Stimulated activated CD8-positive, alpha-beta memory T cell treated with anti-CD3 and anti-CD28 coated beads, Interleukin-7, amount 100 ng/mL, for 4 hours (primary cell): ENCODE results near the gene ASCL1.

Experiments
- DNase-seq, 2 donors: peaks; one replicate each; pipeline ENCODE4 v3.0.0-alpha.2; 2020; ENCODE audit warnings: low read depth in 2 of 2

ASCL1 gene

GRCh38 chr12:102957339-102958050 lies at the start of gene ASCL1:
Gene ASCL1, plus strand, starts transcription at chr12:102957674. Its CDS starts 571 bp downstream, at chr12:102958245.
- DNase-seq = no peak

- no peak for DNase-seq
Observed at GRCh38 chr12:102907918-102908317, 49.6 kb upstream of the ASCL1 start.

GRCh38 chr12:102910137-102910536 lies 47.3 kb upstream of the ASCL1 start:
- DNase-seq = no peak

- DNase-seq = no peak
Observed at GRCh38 chr12:102910792-102911191, 46.7 kb upstream of the ASCL1 start.

- no peak for DNase-seq
Observed at GRCh38 chr12:102911320-102911719, 46.2 kb upstream of the ASCL1 start.

GRCh38 chr12:102912258-102912657 lies 45.2 kb upstream of the ASCL1 start:
- no peak for DNase-seq

GRCh38 chr12:102913453-102914226 lies 43.8 kb upstream of the ASCL1 start:
- no peak for DNase-seq

- DNase-seq = no peak
Observed at GRCh38 chr12:102916252-102917025, 41.0 kb upstream of the ASCL1 start.

GRCh38 chr12:102917026-102917787 lies 40.3 kb upstream of the ASCL1 start, which contains the start of gene PAH:
Gene PAH, minus strand, starts transcription at chr12:102917244. Its CDS starts 114 bp downstream, at chr12:102917130.
- no peak for DNase-seq

- DNase-seq = no peak
Observed at GRCh38 chr12:102918840-102919239, 38.6 kb upstream of the ASCL1 start.

GRCh38 chr12:102920271-102920670 lies 37.2 kb upstream of the ASCL1 start:
- no peak for DNase-seq

- no peak for DNase-seq
Observed at GRCh38 chr12:102921240-102921639, 36.2 kb upstream of the ASCL1 start.

GRCh38 chr12:102927220-102927619 lies 30.3 kb upstream of the ASCL1 start:
- DNase-seq = no peak

- no peak for DNase-seq
Observed at GRCh38 chr12:102933168-102933567, 24.3 kb upstream of the ASCL1 start.

GRCh38 chr12:102939059-102939458 lies 18.4 kb upstream of the ASCL1 start:
- DNase-seq = no peak

- no peak for DNase-seq
Observed at GRCh38 chr12:102939670-102940222, 17.7 kb upstream of the ASCL1 start.

- DNase-seq = no peak
Observed at GRCh38 chr12:102946042-102946441, 11.4 kb upstream of the ASCL1 start.

GRCh38 chr12:102948941-102949352 lies 8.5 kb upstream of the ASCL1 start:
- DNase-seq = peak in 1 of 2 donors; percentile 2

- DNase-seq = no peak
Observed at GRCh38 chr12:102950107-102950949, 7.1 kb upstream of the ASCL1 start.

GRCh38 chr12:102950950-102951619 lies 6.4 kb upstream of the ASCL1 start:
- no peak for DNase-seq
